ENCODE results near the gene RAB26. TPM values are rescaled to one million over a fixed set of nuclear protein-coding genes. Genes with fewer than 3 reads are reported as not detected.

RAB26 gene
- total and polyA plus RNA-seq, 2 donors (not counting 3 experiments of a cell fraction or from before 2014, with no cell fraction given), result 0.91 to 2.0 TPM

DNA sequence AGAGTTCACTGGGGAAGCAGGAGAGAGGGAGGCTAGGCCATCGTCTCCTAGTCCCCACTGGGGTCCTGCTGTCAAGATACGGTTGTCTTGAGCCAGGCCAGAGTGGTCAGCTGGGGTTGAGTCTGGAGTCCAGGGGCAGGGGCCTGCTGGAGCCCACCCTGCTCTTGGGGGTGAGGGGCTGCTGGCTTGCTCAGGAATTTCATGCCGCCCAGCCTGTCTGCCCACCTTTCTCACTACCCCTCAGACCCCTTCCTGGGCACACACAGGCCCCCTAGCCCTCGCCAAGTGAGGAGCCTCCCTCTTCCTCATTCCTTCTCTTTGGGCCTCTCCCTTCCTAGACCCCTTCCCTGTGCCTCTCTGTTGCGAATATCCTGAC lies 8.4 kb downstream of the RAB26 start:
- Histone ChIP-seq H3K36me3 (ENCODE audit: control insufficient read depth in 2 of 2, extremely low read depth in 1 of 2, insufficient read depth in 2 of 2, low read length in 2 of 2) (peaks cover 0 to 2% of the 10 kb centered on the region in 2 experiments), H3K27me3 (ENCODE audit: control insufficient read depth in 2 of 2, insufficient read depth in 2 of 2, low read length in 2 of 2) (no peaks in the 10 kb centered on the region), H3K4me3 (replicated peaks in 1 of 3; ENCODE audit: insufficient read depth in 1 of 3, low read depth in 1 of 3, low read length in 3 of 3) (peak overlapping the region in 2 of 3 experiments; percentile 54 to 83), H3K9me3 (replicated peaks; ENCODE audit: control insufficient read depth, insufficient read depth, low read length) (no peaks in the 10 kb centered on the region), H3K4me2 (ENCODE audit: insufficient read depth, low read length) (peak overlapping the region; percentile 87), H3K27ac (ENCODE audit: insufficient read depth, low read depth, low read length) (peak overlapping the region; percentile 31), H3K79me2 (ENCODE audit: control insufficient read depth, insufficient read depth, low read length) (peaks cover 91% of the 10 kb centered on the region), H3K4me1 (ENCODE audit: control insufficient read depth, extremely low read depth, insufficient read depth, low read length) (peaks cover 41% of the 10 kb centered on the region), H3K9me1 (replicated peaks; ENCODE audit: control insufficient read depth, extremely low read depth, insufficient read depth, low read length) (no peaks in the 10 kb centered on the region), H2AFZ (ENCODE audit: low read depth, low read length) (no peak overlapping the region), H3K9ac (replicated peaks; ENCODE audit: extremely low read depth, insufficient read depth, low read length) (peak overlapping the region; percentile 32), H4K20me1 (replicated peaks; ENCODE audit: control insufficient read depth, extremely low read depth, insufficient read depth, low read length) (no peaks in the 10 kb centered on the region)
- TF ChIP-seq POLR2A (IDR thresholded peaks at IDR 0.05; ENCODE audit: low read depth, low read length), result peak; percentile 27
- no peak for TF ChIP-seq GATA2 (IDR thresholded peaks at IDR 0.05; ENCODE audit: insufficient read depth, insufficient read length, low read depth, low read length)
- intact Hi-C loops (cut with micrococcal nuclease), result no loop called here
- CTCF ChIA-PET, result interaction anchor here (1.3 kb wide), 1 partner anchor 49 kb away, joined by 3 read pairs; no protein-coding TSS in a partner anchor
- dilution Hi-C loops (cut with MboI; ENCODE audit: extremely low pct_ligation_motif_present, low sequenced_read_pairs), result loop anchor here (25.0 kb wide), 1 partner anchor 120 kb away; the partner anchor contains the start of genes NHERF2, NTHL1 and TSC2
- BruUV-seq (replicated peaks), result no TSS peak
- DNase-seq (ENCODE audit: low read depth, low spot score) (no peak), FAIRE-seq (no peak)
- POLR2A ChIA-PET, result interaction anchor here (1.0 kb wide), 1 partner anchor 13 kb away, joined by 4 read pairs; no protein-coding TSS in a partner anchor

DNA sequence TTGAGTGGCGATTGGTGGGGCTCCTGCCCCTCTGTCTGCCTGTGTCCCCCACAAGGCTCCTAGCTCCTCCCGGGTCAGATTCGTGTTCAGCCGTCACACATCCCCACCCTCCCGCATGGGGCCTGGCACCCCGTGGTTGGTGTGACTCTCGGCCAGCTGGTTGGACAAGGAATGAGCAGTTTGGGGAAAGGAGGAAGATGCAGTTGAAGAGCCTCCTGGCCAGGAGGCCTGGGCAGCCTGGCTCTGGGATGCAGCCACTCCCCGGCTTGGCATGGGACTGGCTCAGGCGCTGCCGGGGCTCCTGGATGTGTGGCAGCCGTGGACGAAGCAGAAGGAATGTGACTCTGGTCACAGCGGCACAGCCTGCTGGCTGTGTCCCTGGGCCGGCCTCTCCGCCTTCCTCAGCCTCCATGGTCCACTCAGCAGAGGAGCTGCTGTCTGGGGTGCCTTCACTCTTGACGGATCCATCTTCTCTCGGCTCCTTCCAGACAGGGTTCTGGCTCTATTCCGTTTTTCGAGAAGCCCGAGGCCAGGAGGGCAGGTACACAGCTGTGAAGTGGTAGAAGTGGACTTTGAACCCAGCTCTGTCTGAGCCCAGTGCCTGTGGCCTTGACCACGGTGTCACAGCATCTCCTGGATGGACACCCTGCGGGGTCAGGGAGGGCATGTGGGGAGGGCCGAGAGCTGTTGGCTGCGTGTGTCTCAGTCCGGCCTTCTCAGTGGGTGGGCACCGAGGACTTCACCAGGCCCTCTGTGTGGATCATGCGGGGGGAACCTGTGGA lies 9.2 kb downstream of the RAB26 start:
- H3K79me2 ChIP-seq (ENCODE audit: control insufficient read depth, insufficient read depth, low read length), result peaks cover 91% of the 10 kb centered on the region
- H3K9me1 ChIP-seq (replicated peaks; ENCODE audit: control insufficient read depth, extremely low read depth, insufficient read depth, low read length), result no peaks in the 10 kb centered on the region
- H3K4me1 ChIP-seq (ENCODE audit: control insufficient read depth, extremely low read depth, insufficient read depth, low read length), result peaks cover 39% of the 10 kb centered on the region
- H3K27me3 ChIP-seq (ENCODE audit: control insufficient read depth in 2 of 2, insufficient read depth in 2 of 2, low read length in 2 of 2), result no peaks in the 10 kb centered on the region
- ChIA-PET POLR2A (interaction anchor here (1.0 kb wide), 1 partner anchor 12 kb away, joined by 4 read pairs; no protein-coding TSS in a partner anchor), CTCF (no interaction called here)
- H4K20me1 ChIP-seq (replicated peaks; ENCODE audit: control insufficient read depth, extremely low read depth, insufficient read depth, low read length), result no peaks in the 10 kb centered on the region
- intact Hi-C loops (cut with micrococcal nuclease), result no loop called here
- TF ChIP-seq EZH2 (IDR thresholded peaks at IDR 0.05; ENCODE audit: borderline replicate concordance, low read depth, low read length, severe bottlenecking) (no peak), FOS (IDR thresholded peaks at IDR 0.05; ENCODE audit: borderline replicate concordance, insufficient read depth, low read length) (no peak), POLR2A (IDR thresholded peaks at IDR 0.05; ENCODE audit: low read depth, low read length) (no peak), POLR2AphosphoS5 (IDR thresholded peaks at IDR 0.05; ENCODE audit: insufficient read depth, low read depth, low read length) (no peak), JUN (IDR thresholded peaks at IDR 0.05; ENCODE audit: borderline replicate concordance, insufficient read depth, insufficient read length, low read depth) (no peak), GATA2 (IDR thresholded peaks at IDR 0.05; ENCODE audit: insufficient read depth, insufficient read length, low read depth, low read length) (no peak)
- TF ChIP-seq, protein P1, sequence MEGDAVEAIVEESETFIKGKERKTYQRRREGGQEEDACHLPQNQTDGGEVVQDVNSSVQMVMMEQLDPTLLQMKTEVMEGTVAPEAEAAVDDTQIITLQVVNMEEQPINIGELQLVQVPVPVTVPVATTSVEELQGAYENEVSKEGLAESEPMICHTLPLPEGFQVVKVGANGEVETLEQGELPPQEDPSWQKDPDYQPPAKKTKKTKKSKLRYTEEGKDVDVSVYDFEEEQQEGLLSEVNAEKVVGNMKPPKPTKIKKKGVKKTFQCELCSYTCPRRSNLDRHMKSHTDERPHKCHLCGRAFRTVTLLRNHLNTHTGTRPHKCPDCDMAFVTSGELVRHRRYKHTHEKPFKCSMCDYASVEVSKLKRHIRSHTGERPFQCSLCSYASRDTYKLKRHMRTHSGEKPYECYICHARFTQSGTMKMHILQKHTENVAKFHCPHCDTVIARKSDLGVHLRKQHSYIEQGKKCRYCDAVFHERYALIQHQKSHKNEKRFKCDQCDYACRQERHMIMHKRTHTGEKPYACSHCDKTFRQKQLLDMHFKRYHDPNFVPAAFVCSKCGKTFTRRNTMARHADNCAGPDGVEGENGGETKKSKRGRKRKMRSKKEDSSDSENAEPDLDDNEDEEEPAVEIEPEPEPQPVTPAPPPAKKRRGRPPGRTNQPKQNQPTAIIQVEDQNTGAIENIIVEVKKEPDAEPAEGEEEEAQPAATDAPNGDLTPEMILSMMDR (IDR thresholded peaks at IDR 0.05; ENCODE audit: extremely low read depth in 1 of 2, insufficient read depth in 1 of 2, low read depth in 1 of 2, low read length in 2 of 2), result no peak
- TF ChIP-seq, protein P2, sequence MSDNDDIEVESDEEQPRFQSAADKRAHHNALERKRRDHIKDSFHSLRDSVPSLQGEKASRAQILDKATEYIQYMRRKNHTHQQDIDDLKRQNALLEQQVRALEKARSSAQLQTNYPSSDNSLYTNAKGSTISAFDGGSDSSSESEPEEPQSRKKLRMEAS (IDR thresholded peaks at IDR 0.05; ENCODE audit: insufficient read depth, insufficient read length), result no peak
- H3K4me3 ChIP-seq (replicated peaks in 1 of 3; ENCODE audit: insufficient read depth in 1 of 3, low read depth in 1 of 3, low read length in 3 of 3), result no peak overlapping the region
- BruUV-seq (replicated peaks), result no TSS peak
- dilution Hi-C loops (cut with MboI; ENCODE audit: extremely low pct_ligation_motif_present, low sequenced_read_pairs), result loop anchor here (25.0 kb wide), 1 partner anchor 120 kb away; the partner anchor contains the start of genes NHERF2, NTHL1 and TSC2
- H2AFZ ChIP-seq (ENCODE audit: low read depth, low read length), result no peak overlapping the region
- no peak overlapping the region for H3K4me2 ChIP-seq (ENCODE audit: insufficient read depth, low read length)
- FAIRE-seq (no peak), DNase-seq (ENCODE audit: low read depth, low spot score) (no peak)
- no peaks in the 10 kb centered on the region for H3K9me3 ChIP-seq (replicated peaks; ENCODE audit: control insufficient read depth, insufficient read depth, low read length)
- peak overlapping the region; percentile 31 for H3K27ac ChIP-seq (ENCODE audit: insufficient read depth, low read depth, low read length)
- peaks cover 0 to 1% of the 10 kb centered on the region in 2 experiments for H3K36me3 ChIP-seq (ENCODE audit: control insufficient read depth in 2 of 2, extremely low read depth in 1 of 2, insufficient read depth in 2 of 2, low read length in 2 of 2)
- H3K9ac ChIP-seq (replicated peaks; ENCODE audit: extremely low read depth, insufficient read depth, low read length), result no peak overlapping the region
